Islet of Langerhans (tissue), 1 donor: ENCODE results near the gene ADGRG4.
"Not testable (repeated sequence)": the region's sequence is repeated elsewhere in the genome, so short reads cannot be mapped to it uniquely, and the experiment has no call there.

Experiments
- FAIRE-seq: peaks from one replicate; lab custom pipeline; 2011; peaks lifted over from hg19 to GRCh38; lab: Jason Lieb, UNC

The ADGRG4 gene

GRCh38 chrX:136386173-136386572 is 85.4 kb downstream of the ADGRG4 start:
- no peak for FAIRE-seq

GRCh38 chrX:136386826-136387225 is 86.1 kb downstream of the ADGRG4 start:
- FAIRE-seq, result no peak

GRCh38 chrX:136387951-136388502 is 87.3 kb downstream of the ADGRG4 start:
- FAIRE-seq, result peak; percentile 9

GRCh38 chrX:136390921-136391320 is 90.2 kb downstream of the ADGRG4 start:
- no peak for FAIRE-seq

- no peak for FAIRE-seq
These were observed 94.5 kb downstream of the ADGRG4 start for GRCh38 chrX:136395271-136395670.

GRCh38 chrX:136397001-136397400 is 96.2 kb downstream of the ADGRG4 start:
- FAIRE-seq, result peak; percentile 94

GRCh38 chrX:136405126-136405525 is 104.4 kb downstream of the ADGRG4 start:
- FAIRE-seq, result no peak

GRCh38 chrX:136417806-136418205 is 117.0 kb downstream of the ADGRG4 start:
- no peak for FAIRE-seq

- no peak for FAIRE-seq
These were observed 120.6 kb downstream of the ADGRG4 start for GRCh38 chrX:136421338-136421737.

- no peak for FAIRE-seq
These were observed 123.0 kb downstream of the ADGRG4 start for GRCh38 chrX:136423724-136424123.

GRCh38 chrX:136425996-136426395 is 125.2 kb downstream of the ADGRG4 start:
- no peak for FAIRE-seq

- FAIRE-seq, result no peak
These were observed 130.9 kb downstream of the ADGRG4 start for GRCh38 chrX:136431625-136432024.

- FAIRE-seq, result peak; percentile 91
These were observed 137.0 kb downstream of the ADGRG4 start for GRCh38 chrX:136437774-136438173.

GRCh38 chrX:136438192-136438591 is 137.4 kb downstream of the ADGRG4 start:
- no peak for FAIRE-seq

GRCh38 chrX:136445674-136446073 is 144.9 kb downstream of the ADGRG4 start:
- not testable (repeated sequence) for FAIRE-seq

GRCh38 chrX:136446208-136446607 is 145.4 kb downstream of the ADGRG4 start:
- FAIRE-seq, result peak; percentile 79

GRCh38 chrX:136447308-136447707 is 146.5 kb downstream of the ADGRG4 start:
- FAIRE-seq, result no peak

GRCh38 chrX:136447968-136448367 is 147.2 kb downstream of the ADGRG4 start:
- FAIRE-seq, result no peak

GRCh38 chrX:136450050-136450830 is 149.5 kb downstream of the ADGRG4 start:
- no peak for FAIRE-seq

GRCh38 chrX:136452614-136453013 is 151.9 kb downstream of the ADGRG4 start:
- no peak for FAIRE-seq

GRCh38 chrX:136453114-136453513 is 152.4 kb downstream of the ADGRG4 start:
- FAIRE-seq, result no peak

- peak; percentile 99 for FAIRE-seq
These were observed 153.0 kb downstream of the ADGRG4 start for GRCh38 chrX:136453771-136454170.

- no peak for FAIRE-seq
These were observed 155.4 kb downstream of the ADGRG4 start for GRCh38 chrX:136456133-136456532.

GRCh38 chrX:136457303-136457917 is 156.6 kb downstream of the ADGRG4 start:
- FAIRE-seq, result no peak
